HG03039 (cell line): ENCODE data around the gene KIAA1586.
"Not testable (repeated sequence)": the region's sequence is repeated elsewhere in the genome, so short reads cannot be mapped to it uniquely, and the experiment has no call there.

Source experiments
- ATAC-seq: cut with Tn5 transposase; IDR thresholded peaks from one replicate; pipeline ENCODE4 v1.9.1; 2021; ENCODE audit warnings: mild to moderate bottlenecking, moderate library complexity; ENCODE audit not compliant: unreplicated experiment

The KIAA1586 gene

GRCh38 chr6:57046332-57047256 is at the start of gene KIAA1586:
Gene KIAA1586 (plus strand): TSS chr6:57046693. CDS start chr6:57046756, 63 bp downstream.
- peak; percentile 96 for ATAC-seq

GRCh38 chr6:56999049-56999448 is 47.4 kb upstream of the KIAA1586 start:
- no peak for ATAC-seq

- not testable (repeated sequence) for ATAC-seq
These were observed 46.7 kb upstream of the KIAA1586 start for GRCh38 chr6:56999748-57000147.

GRCh38 chr6:57002197-57002596 is 44.3 kb upstream of the KIAA1586 start:
- no peak for ATAC-seq

GRCh38 chr6:57004292-57004691 is 42.2 kb upstream of the KIAA1586 start:
- no peak for ATAC-seq

- ATAC-seq = no peak
These were observed 40.4 kb upstream of the KIAA1586 start for GRCh38 chr6:57006101-57006500.

GRCh38 chr6:57008069-57008468 is 38.4 kb upstream of the KIAA1586 start:
- not testable (repeated sequence) for ATAC-seq

GRCh38 chr6:57013521-57013926 is 33.0 kb upstream of the KIAA1586 start:
- no peak for ATAC-seq

GRCh38 chr6:57017069-57017468 is 29.4 kb upstream of the KIAA1586 start:
- no peak for ATAC-seq

GRCh38 chr6:57017841-57018240 is 28.7 kb upstream of the KIAA1586 start:
- no peak for ATAC-seq

GRCh38 chr6:57019434-57019833 is 27.1 kb upstream of the KIAA1586 start:
- no peak for ATAC-seq

- ATAC-seq = peak; percentile 70
These were observed 25.3 kb upstream of the KIAA1586 start for GRCh38 chr6:57021086-57021720.

GRCh38 chr6:57024321-57024720 is 22.2 kb upstream of the KIAA1586 start:
- no peak for ATAC-seq

GRCh38 chr6:57024775-57025174 is 21.7 kb upstream of the KIAA1586 start:
- no peak for ATAC-seq

GRCh38 chr6:57026001-57026400 is 20.5 kb upstream of the KIAA1586 start:
- no peak for ATAC-seq

GRCh38 chr6:57027301-57027700 is 19.2 kb upstream of the KIAA1586 start:
- ATAC-seq = no peak

GRCh38 chr6:57029213-57029612 is 17.3 kb upstream of the KIAA1586 start:
- ATAC-seq = no peak

GRCh38 chr6:57033228-57033627 is 13.3 kb upstream of the KIAA1586 start:
- no peak for ATAC-seq

- ATAC-seq = no peak
These were observed 10.9 kb upstream of the KIAA1586 start for GRCh38 chr6:57035549-57035948.

- ATAC-seq = no peak
These were observed 7.6 kb upstream of the KIAA1586 start for GRCh38 chr6:57038906-57039305.

- no peak for ATAC-seq
These were observed 6.5 kb upstream of the KIAA1586 start for GRCh38 chr6:57040011-57040410.

- ATAC-seq = not testable (repeated sequence)
These were observed 2.4 kb upstream of the KIAA1586 start for GRCh38 chr6:57044061-57044460.
